Panc1 (cell line): Measurements from ENCODE around the gene GRIP1.

ENCODE experiments used
- POLR2AphosphoS5 ChIP-seq: IDR thresholded peaks from 2 replicates; pipeline ENCODE4 v1.6.1; 2012; ENCODE audit warnings: mild to moderate bottlenecking, low read depth, low read length, moderate library complexity
- TF ChIP-seq, protein P1 (sequence below): fragments of 450-650 bp; IDR thresholded peaks from 2 replicates; pipeline ENCODE4 v1.5.1; 2017; ENCODE audit warnings: mild to moderate bottlenecking

DNA sequence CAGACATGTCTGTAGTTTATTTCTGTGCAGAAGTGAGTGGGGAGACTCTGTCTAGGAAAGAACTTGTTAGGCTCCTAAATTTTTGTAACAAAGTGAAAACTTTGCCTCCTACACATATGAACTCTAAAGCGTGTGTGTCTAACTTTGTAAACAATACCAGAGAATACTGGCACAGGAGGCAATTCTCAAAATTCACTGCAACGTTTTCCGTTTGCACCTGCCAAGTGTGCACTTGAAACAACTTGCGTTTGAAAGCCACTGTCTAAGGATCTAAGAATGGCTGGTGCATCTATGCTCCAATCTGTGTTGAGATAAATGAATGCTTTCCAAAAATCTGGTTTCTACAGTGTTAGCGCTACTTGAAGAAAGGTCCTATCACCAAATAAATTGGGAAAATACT lies 15.3 kb downstream of the GRIP1 start:
- TF ChIP-seq, protein P1, sequence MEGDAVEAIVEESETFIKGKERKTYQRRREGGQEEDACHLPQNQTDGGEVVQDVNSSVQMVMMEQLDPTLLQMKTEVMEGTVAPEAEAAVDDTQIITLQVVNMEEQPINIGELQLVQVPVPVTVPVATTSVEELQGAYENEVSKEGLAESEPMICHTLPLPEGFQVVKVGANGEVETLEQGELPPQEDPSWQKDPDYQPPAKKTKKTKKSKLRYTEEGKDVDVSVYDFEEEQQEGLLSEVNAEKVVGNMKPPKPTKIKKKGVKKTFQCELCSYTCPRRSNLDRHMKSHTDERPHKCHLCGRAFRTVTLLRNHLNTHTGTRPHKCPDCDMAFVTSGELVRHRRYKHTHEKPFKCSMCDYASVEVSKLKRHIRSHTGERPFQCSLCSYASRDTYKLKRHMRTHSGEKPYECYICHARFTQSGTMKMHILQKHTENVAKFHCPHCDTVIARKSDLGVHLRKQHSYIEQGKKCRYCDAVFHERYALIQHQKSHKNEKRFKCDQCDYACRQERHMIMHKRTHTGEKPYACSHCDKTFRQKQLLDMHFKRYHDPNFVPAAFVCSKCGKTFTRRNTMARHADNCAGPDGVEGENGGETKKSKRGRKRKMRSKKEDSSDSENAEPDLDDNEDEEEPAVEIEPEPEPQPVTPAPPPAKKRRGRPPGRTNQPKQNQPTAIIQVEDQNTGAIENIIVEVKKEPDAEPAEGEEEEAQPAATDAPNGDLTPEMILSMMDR = no peak
- no peak for TF ChIP-seq POLR2AphosphoS5
